ENCODE results near the gene TNFSF15.

The TNFSF15 gene

GRCh38 chr9:114828303-114828650 is 22.4 kb upstream of the TNFSF15 start:
- Histone ChIP-seq H3K9ac (ENCODE audit: low read length) (no peak overlapping the region), H3K27me3 (ENCODE audit: low read length) (no peaks in the 10 kb centered on the region), H3K9me3 (ENCODE audit: insufficient read depth, low read length) (no peaks in the 10 kb centered on the region), H3K4me3 (ENCODE audit: insufficient read depth, low read length, poor library complexity, severe bottlenecking) (no peak overlapping the region), H3F3A (ENCODE audit: insufficient read depth) (no peaks in the 10 kb centered on the region), H2AFZ (ENCODE audit: low read depth, low read length, severe bottlenecking) (no peak overlapping the region), H4K20me1 (ENCODE audit: low read depth, low read length) (no peaks in the 10 kb centered on the region), H3K79me2 (ENCODE audit: insufficient read depth, low read length) (no peaks in the 10 kb centered on the region), H3K27ac (ENCODE audit: low read depth, low read length) (no peak overlapping the region), H3K4me2 (ENCODE audit: low read depth, low read length, poor library complexity, severe bottlenecking) (no peak overlapping the region), H3K9me2 (replicated peaks; ENCODE audit: insufficient read depth, low read length) (no peaks in the 10 kb centered on the region), H3K36me3 (ENCODE audit: low read length) (no peaks in the 10 kb centered on the region)
- TF ChIP-seq EZH2phosphoT487 (conservative IDR thresholded peaks at IDR 0.05; ENCODE audit: low read length) (no peak), CTCF (IDR thresholded peaks at IDR 0.05; ENCODE audit: insufficient read depth, low read length, poor library complexity, severe bottlenecking) (no peak)

GRCh38 chr9:114827641-114828302 is 21.9 kb upstream of the TNFSF15 start:
- H4K20me1 ChIP-seq (ENCODE audit: low read depth, low read length): no peaks in the 10 kb centered on the region
- H3K9me2 ChIP-seq (replicated peaks; ENCODE audit: insufficient read depth, low read length): no peaks in the 10 kb centered on the region
- H3K9me3 ChIP-seq (ENCODE audit: insufficient read depth, low read length): no peaks in the 10 kb centered on the region
- H3K79me2 ChIP-seq (ENCODE audit: insufficient read depth, low read length): no peaks in the 10 kb centered on the region
- H3K9ac ChIP-seq (ENCODE audit: low read length): no peak overlapping the region
- no peak overlapping the region for H2AFZ ChIP-seq (ENCODE audit: low read depth, low read length, severe bottlenecking)
- no peak overlapping the region for H3K4me2 ChIP-seq (ENCODE audit: low read depth, low read length, poor library complexity, severe bottlenecking)
- H3K4me3 ChIP-seq (ENCODE audit: insufficient read depth, low read length, poor library complexity, severe bottlenecking): no peak overlapping the region
- TF ChIP-seq CTCF (IDR thresholded peaks at IDR 0.05; ENCODE audit: insufficient read depth, low read length, poor library complexity, severe bottlenecking) (no peak), EZH2phosphoT487 (conservative IDR thresholded peaks at IDR 0.05; ENCODE audit: low read length) (no peak)
- H3K36me3 ChIP-seq (ENCODE audit: low read length): no peaks in the 10 kb centered on the region
- H3K27ac ChIP-seq (ENCODE audit: low read depth, low read length): no peak overlapping the region
- H3F3A ChIP-seq (ENCODE audit: insufficient read depth): no peaks in the 10 kb centered on the region
- no peaks in the 10 kb centered on the region for H3K27me3 ChIP-seq (ENCODE audit: low read length)

GRCh38 chr9:114826431-114826830 is 20.6 kb upstream of the TNFSF15 start:
- H3K27me3 ChIP-seq (ENCODE audit: low read length): no peaks in the 10 kb centered on the region
- H3K36me3 ChIP-seq (ENCODE audit: low read length): no peaks in the 10 kb centered on the region
- H3F3A ChIP-seq (ENCODE audit: insufficient read depth): no peaks in the 10 kb centered on the region
- no peak overlapping the region for H3K9ac ChIP-seq (ENCODE audit: low read length)
- H3K4me3 ChIP-seq (ENCODE audit: insufficient read depth, low read length, poor library complexity, severe bottlenecking): no peak overlapping the region
- H3K9me3 ChIP-seq (ENCODE audit: insufficient read depth, low read length): no peaks in the 10 kb centered on the region
- H3K27ac ChIP-seq (ENCODE audit: low read depth, low read length): no peak overlapping the region
- no peaks in the 10 kb centered on the region for H3K79me2 ChIP-seq (ENCODE audit: insufficient read depth, low read length)
- TF ChIP-seq CTCF (IDR thresholded peaks at IDR 0.05; ENCODE audit: insufficient read depth, low read length, poor library complexity, severe bottlenecking): no peak
- TF ChIP-seq EZH2phosphoT487 (conservative IDR thresholded peaks at IDR 0.05; ENCODE audit: low read length): no peak
- H4K20me1 ChIP-seq (ENCODE audit: low read depth, low read length): no peaks in the 10 kb centered on the region
- H3K9me2 ChIP-seq (replicated peaks; ENCODE audit: insufficient read depth, low read length): no peaks in the 10 kb centered on the region
- H2AFZ ChIP-seq (ENCODE audit: low read depth, low read length, severe bottlenecking): no peak overlapping the region
- H3K4me2 ChIP-seq (ENCODE audit: low read depth, low read length, poor library complexity, severe bottlenecking): no peak overlapping the region
